Measurements from ENCODE around the gene TALDO1.
A peak's percentile ranks its signal among the peaks of the same experiment; 100 is the strongest.
"Not testable (repeated sequence)": the region's sequence is repeated elsewhere in the genome, so short reads cannot be mapped to it uniquely, and the experiment has no call there.

Gene TALDO1

GRCh38 chr11:719214-720016, 27.8 kb upstream of the TALDO1 start:
- no peak for DNase-seq (ENCODE audit: low read depth)

DNA sequence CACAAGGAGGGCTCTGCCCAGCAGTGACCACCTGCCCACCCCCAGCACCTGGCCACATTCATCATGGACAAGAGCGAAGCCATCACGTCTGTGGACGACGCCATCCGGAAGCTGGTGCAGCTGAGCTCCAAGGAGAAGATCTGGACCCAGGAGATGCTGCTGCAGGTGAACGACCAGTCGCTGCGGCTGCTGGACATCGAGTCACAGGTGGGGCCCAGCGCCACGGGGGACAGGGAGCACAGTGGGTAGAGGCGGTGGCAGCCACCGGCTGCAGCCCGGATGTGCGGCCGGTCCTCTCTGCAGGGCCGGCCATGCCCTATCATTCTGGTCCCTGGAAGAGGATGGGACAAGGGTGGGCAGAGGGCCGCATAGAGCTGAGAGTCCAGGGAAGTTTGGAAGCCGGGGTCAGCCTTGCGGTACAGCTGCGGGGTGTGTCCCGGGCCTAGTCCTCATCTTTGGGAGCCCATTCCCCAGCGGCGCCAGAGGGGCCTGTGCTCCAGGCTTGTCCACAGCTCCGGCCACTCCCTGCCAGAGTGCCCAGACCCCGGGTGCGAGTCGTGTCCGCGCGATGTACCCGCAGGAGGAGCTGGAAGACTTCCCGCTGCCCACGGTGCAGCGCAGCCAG, 27.1 kb upstream of the TALDO1 start:
- DNase-seq (ENCODE audit: low read depth): no peak

- no peak for DNase-seq (ENCODE audit: low read depth)
Measured at GRCh38 chr11:720642-721246, 26.5 kb upstream of the TALDO1 start.

DNA sequence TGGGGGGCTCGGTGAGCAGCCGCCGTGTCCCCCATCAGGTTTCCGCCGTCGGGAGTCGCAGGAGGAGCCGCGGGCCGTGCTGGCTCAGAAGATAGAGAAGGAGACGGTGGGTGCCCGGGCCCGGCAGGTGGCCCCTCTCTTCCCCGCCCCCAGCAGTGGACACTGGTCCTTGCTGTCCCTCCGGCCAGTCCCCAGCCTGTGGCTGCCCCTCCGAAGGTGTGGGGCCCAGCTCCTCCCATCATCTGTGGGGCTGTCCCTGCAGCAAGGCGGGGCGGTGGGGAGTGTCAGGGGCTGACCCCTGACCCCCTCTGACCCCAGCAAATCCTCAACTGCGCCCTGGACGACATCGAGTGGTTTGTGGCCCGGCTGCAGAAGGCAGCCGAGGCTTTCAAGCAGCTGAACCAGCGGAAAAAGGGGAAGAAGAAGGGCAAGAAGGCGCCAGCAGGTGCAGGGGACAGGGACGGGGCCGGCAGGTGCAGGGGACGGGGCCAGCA, 26.0 kb upstream of the TALDO1 start:
- DNase-seq (ENCODE audit: low read depth): no peak

- no peak for DNase-seq (ENCODE audit: low read depth)
Measured at GRCh38 chr11:721741-722345, 25.4 kb upstream of the TALDO1 start.

GRCh38 chr11:722346-722811, 24.9 kb upstream of the TALDO1 start:
- no peak for DNase-seq (ENCODE audit: low read depth)

DNA sequence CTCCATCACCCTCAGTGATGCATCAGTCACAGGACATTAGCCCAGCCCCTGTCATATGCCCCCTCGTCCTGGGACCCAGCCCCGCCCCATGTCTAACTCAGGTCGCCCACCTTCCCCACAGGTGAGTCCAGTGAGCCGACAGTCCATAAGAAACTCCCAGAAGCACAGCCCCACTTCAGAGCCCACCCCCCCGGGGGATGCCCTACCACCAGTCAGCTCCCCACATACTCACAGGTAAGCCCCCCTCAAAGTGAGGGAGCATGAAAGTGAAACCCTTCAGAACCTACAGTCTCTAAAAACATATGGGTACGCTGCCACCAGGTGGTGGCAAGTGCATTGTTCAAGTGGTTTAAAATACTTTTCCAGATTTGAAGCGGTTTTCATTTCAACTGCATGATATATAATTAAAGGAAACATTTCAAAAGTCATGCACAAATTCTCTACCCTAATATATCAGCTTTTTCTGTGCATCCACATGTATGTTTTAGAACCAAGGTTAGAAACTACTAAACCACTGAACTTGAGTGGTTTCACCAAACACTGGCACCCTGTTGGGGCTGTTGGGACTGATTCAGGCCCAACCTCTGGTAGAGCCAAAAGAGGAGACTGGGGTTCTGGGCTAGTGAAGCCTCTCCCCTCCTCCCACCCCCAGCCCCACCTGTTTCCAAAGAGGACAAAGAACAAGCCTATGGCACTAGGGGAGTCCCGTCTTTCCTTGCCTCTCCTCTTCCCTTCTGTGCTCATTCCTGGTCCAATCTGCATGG, 24.0 kb upstream of the TALDO1 start:
- peak; percentile 36 for DNase-seq (ENCODE audit: low read depth)

DNA sequence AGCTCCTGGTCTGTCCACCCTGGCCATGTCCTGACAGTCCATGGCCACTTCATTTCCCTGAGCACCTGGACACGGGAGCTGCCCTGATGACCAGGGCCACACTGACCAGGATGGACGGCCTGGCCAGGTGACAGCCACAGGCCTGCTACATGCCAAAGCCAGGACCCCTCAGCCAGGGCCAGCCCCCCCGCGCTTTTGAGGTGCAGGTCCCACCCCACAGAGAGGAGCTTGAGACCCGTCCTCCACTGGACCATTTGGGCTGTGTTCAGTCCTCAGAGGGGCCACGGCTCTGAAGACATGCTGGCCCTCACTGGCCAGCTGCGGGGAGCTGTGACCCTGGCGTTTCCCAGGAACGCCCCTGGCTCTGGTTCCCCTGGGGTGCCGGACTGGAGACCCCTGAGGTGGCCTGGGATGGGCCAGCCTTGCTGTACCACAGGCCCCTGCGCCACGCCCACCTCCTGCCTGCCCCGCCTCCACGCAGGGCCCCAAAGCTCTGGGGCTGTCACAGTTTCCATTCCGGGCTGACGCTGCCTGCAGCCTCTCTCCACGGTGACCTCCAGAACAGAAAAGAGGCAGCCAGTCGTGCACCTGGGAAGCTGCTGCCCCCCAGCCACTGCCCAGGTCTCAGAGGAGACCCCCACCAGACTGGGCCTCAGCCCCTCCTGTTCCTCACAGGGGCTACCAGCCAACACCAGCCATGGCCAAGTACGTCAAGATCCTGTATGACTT, 23.1 kb upstream of the TALDO1 start:
- DNase-seq (ENCODE audit: low read depth): no peak

- DNase-seq (ENCODE audit: low read depth): no peak
Measured at GRCh38 chr11:724778-725386, 22.4 kb upstream of the TALDO1 start.

GRCh38 chr11:725624-726202, 21.6 kb upstream of the TALDO1 start:
- no peak for DNase-seq (ENCODE audit: low read depth)

DNA sequence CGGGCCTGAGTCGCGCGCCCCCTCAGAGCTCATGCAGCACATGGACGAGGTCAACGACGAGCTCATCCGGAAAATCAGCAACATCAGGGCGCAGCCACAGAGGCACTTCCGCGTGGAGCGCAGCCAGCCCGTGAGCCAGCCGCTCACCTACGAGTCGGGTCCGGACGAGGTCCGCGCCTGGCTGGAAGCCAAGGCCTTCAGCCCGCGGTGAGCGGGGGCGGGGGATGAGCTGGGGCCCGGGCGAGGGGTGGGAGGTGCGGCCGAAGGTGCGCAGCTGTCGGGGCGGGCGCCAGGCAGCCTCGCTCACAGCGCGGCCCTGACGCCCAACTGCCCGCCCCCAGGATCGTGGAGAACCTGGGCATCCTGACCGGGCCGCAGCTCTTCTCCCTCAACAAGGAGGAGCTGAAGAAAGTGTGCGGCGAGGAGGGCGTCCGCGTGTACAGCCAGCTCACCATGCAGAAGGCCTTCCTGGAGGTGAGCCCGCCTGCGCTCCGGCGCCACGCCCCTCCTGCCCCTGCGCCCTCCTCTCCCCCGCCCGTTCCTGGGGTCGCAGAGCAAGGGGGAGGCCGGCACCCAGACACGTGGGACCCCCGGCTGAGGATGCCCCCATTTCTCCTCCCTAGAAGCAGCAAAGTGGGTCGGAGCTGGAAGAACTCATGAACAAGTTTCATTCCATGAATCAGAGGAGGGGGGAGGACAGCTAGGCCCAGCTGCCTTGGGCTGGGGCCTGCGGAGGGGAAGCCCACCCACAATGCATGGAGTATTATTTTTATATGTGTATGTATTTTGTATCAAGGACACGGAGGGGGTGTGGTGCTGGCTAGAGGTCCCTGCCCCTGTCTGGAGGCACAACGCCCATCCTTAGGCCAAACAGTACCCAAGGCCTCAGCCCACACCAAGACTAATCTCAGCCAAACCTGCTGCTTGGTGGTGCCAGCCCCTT, 20.7 kb upstream of the TALDO1 start:
- DNase-seq (ENCODE audit: low read depth): no peak

- DNase-seq (ENCODE audit: low read depth): no peak
Measured at GRCh38 chr11:727281-727701, 20.0 kb upstream of the TALDO1 start.

DNA sequence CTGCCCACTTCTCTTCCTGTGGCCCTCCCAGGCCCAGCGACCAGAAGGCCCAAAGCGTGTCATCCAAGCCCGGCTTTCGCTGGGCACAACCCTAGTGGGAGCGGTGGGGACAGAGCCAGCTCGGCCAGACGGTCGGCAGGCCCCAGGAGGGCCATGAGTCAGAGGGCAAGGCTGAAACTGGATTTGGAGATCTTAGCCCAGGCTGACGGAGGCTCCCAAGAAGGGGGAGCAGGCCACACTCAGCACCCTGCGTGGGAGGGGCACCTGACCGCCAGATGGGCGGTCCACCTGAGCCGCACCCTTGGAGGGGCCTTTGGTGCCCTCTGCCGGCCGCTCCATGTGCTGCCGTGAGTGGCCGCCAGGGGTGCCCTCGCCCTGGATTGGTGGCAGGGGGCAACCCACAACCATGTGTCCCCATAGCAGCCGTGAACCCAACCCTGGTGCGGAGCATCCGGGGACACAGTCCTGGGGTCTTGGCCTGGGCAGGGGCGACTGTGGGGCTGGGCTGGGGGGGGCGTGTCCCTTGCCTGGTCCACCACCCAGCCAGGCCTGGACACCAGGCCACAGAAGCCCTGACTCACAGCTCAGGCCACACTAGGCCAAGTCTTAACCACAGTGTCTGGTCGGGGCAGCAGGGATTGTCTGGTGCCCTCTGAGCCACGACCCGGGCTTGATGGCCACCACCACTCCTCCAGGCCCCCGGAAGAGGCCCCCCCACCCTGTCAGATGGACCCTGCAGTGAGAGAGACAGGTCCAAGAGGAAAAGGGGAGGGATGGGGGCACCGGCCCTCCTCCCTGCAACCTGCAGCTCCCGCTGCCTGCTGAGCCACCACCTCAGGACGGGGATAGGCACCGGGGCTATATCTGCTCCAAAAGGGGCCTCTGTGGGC, 19.2 kb upstream of the TALDO1 start:
- no peak for DNase-seq (ENCODE audit: low read depth)

- DNase-seq (ENCODE audit: low read depth): no peak
Measured at GRCh38 chr11:728901-729491, 18.3 kb upstream of the TALDO1 start.

- no peak for DNase-seq (ENCODE audit: low read depth)
Measured at GRCh38 chr11:729492-730074, 17.7 kb upstream of the TALDO1 start.

DNA sequence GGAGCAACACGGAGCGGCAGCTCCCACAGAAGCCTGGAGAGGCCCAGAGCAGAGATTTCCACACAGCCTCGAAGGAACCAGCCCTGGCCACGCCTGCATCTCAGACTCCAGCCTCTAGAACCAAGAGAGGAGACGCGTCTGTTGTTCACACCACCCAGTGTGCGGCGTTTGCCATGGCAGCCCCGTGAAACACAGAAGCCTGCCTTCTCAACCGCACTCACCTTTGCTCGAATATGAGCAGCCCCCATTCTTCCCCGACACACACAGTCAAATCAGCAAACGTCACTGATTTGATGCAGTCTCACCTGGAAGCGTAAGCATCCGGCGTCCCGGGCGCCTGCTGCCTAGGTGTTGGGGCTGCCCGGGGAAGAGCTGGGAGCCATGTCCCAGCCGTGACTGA, 14.2 kb upstream of the TALDO1 start:
- no peak for DNase-seq (ENCODE audit: low read depth)

GRCh38 chr11:734541-734940, 12.7 kb upstream of the TALDO1 start:
- not testable (repeated sequence) for DNase-seq (ENCODE audit: low read depth)
